HG03432 (cell line): ENCODE data around the gene DOCK4.

Experiments used
- ATAC-seq: cut with Tn5 transposase; IDR thresholded peaks from one replicate; pipeline ENCODE4 v1.9.1; 2021; ENCODE audit warnings: mild to moderate bottlenecking, moderate library complexity; ENCODE audit not compliant: unreplicated experiment

DOCK4 gene

GRCh38 chr7:112161253-112162141 lies 44.7 kb downstream of the DOCK4 start:
- ATAC-seq = no peak

GRCh38 chr7:112160771-112161150 lies 45.4 kb downstream of the DOCK4 start:
- no peak for ATAC-seq

GRCh38 chr7:112160130-112160770 lies 45.9 kb downstream of the DOCK4 start:
- no peak for ATAC-seq

- no peak for ATAC-seq
Observed at GRCh38 chr7:112159351-112159750, 46.8 kb downstream of the DOCK4 start.

GRCh38 chr7:112157072-112157471 lies 49.1 kb downstream of the DOCK4 start:
- peak; percentile 45 for ATAC-seq

- ATAC-seq = no peak
Observed at GRCh38 chr7:112156412-112156811, 49.8 kb downstream of the DOCK4 start.

GRCh38 chr7:112154690-112155089 lies 51.5 kb downstream of the DOCK4 start:
- ATAC-seq = no peak

GRCh38 chr7:112152186-112152585 lies 54.0 kb downstream of the DOCK4 start:
- no peak for ATAC-seq

GRCh38 chr7:112150823-112151641 lies 55.2 kb downstream of the DOCK4 start:
- ATAC-seq = no peak

GRCh38 chr7:112149734-112150133 lies 56.5 kb downstream of the DOCK4 start:
- ATAC-seq = no peak

- ATAC-seq = no peak
Observed at GRCh38 chr7:112147793-112148361, 58.3 kb downstream of the DOCK4 start.

- no peak for ATAC-seq
Observed at GRCh38 chr7:112145206-112145605, 61.0 kb downstream of the DOCK4 start.

GRCh38 chr7:112144284-112145059 lies 61.7 kb downstream of the DOCK4 start:
- no peak for ATAC-seq

- no peak for ATAC-seq
Observed at GRCh38 chr7:112143582-112143981, 62.6 kb downstream of the DOCK4 start.

GRCh38 chr7:112143136-112143535 lies 63.1 kb downstream of the DOCK4 start:
- ATAC-seq = no peak

GRCh38 chr7:112140600-112140999 lies 65.6 kb downstream of the DOCK4 start:
- no peak for ATAC-seq

GRCh38 chr7:112138938-112139337 lies 67.3 kb downstream of the DOCK4 start:
- no peak for ATAC-seq

GRCh38 chr7:112138325-112138852 lies 67.8 kb downstream of the DOCK4 start:
- ATAC-seq = no peak

- ATAC-seq = no peak
Observed at GRCh38 chr7:112137141-112138101, 68.8 kb downstream of the DOCK4 start.
